Astrocyte (in vitro differentiated cells and primary cell): Measurements from ENCODE around the gene TRAF3IP1. TPM values are rescaled to one million over a fixed set of nuclear protein-coding genes. Genes with fewer than 3 reads are reported as not detected.
"Not testable (repeated sequence)": the region's sequence is repeated elsewhere in the genome, so short reads cannot be mapped to it uniquely, and the experiment has no call there.

ENCODE experiments used
- DNase-seq: peaks from one replicate; pipeline ENCODE4 v3.0.0-alpha.2; 2010; ENCODE audit warnings: low read depth
- FAIRE-seq: peaks from 2 replicates; lab custom pipeline; 2011; peaks lifted over from hg19 to GRCh38; lab: Jason Lieb, UNC
- H2AFZ ChIP-seq: 2 replicates; pipeline ENCODE4 v1.6.0; 2012; ENCODE audit warnings: low read depth, low read length, inconsistent platforms
- H3K27ac ChIP-seq: 2 replicates; pipeline ENCODE4 v1.5.1; 2011; ENCODE audit warnings: low read depth, low read length, inconsistent platforms
- H3K27me3 ChIP-seq: 2 replicates; pipeline ENCODE4 v1.6.0; 2011; ENCODE audit warnings: low read length, inconsistent platforms; ENCODE audit not compliant: insufficient read depth
- H3K36me3 ChIP-seq: 2 replicates; pipeline ENCODE4 v1.5.1; 2011; ENCODE audit warnings: low read length, inconsistent platforms; ENCODE audit not compliant: insufficient read depth
- H3K4me1 ChIP-seq: 2 replicates; pipeline ENCODE4 v1.5.1; 2011; ENCODE audit warnings: low read length, inconsistent platforms; ENCODE audit not compliant: insufficient read depth
- H3K4me2 ChIP-seq: 2 replicates; pipeline ENCODE4 v1.6.0; 2012; ENCODE audit warnings: low read length, inconsistent platforms
- H3K4me3 ChIP-seq: 2 replicates; pipeline ENCODE4 v1.5.1; 2011; ENCODE audit warnings: low read depth, mild to moderate bottlenecking, low read length, inconsistent platforms; ENCODE audit not compliant: insufficient read depth
- H3K79me2 ChIP-seq: 2 replicates; pipeline ENCODE4 v1.6.0; 2012; ENCODE audit warnings: mild to moderate bottlenecking, low read length, inconsistent platforms; ENCODE audit not compliant: insufficient read depth
- H3K9ac ChIP-seq: 2 replicates; pipeline ENCODE4 v1.6.0; 2012; ENCODE audit warnings: mild to moderate bottlenecking, low read length, inconsistent platforms
- H3K9me3 ChIP-seq: 2 replicates; pipeline ENCODE4 v1.5.1; 2012; ENCODE audit warnings: low read depth, mild to moderate bottlenecking, low read length, inconsistent platforms; ENCODE audit not compliant: insufficient read depth
- H4K20me1 ChIP-seq: 2 replicates; pipeline ENCODE4 v1.6.0; 2012; ENCODE audit warnings: low read length, inconsistent platforms; ENCODE audit not compliant: insufficient read depth
- H3K27ac Mint-ChIP-seq: one replicate; pipeline ENCODE4 v1.8.0; 2021; ENCODE audit warnings: mild to moderate bottlenecking, mixed read lengths; ENCODE audit not compliant: unreplicated experiment
- H3K27me3 Mint-ChIP-seq: one replicate; pipeline ENCODE4 v1.8.0; 2021; ENCODE audit warnings: low read depth, mixed read lengths; ENCODE audit not compliant: unreplicated experiment
- H3K36me3 Mint-ChIP-seq: one replicate; pipeline ENCODE4 v1.8.0; 2021; ENCODE audit warnings: low read depth, mixed read lengths; ENCODE audit not compliant: unreplicated experiment
- H3K4me1 Mint-ChIP-seq: one replicate; pipeline ENCODE4 v1.8.0; 2021; ENCODE audit warnings: low read depth, mixed read lengths; ENCODE audit not compliant: unreplicated experiment
- H3K4me3 Mint-ChIP-seq: one replicate; pipeline ENCODE4 v1.8.0; 2021; ENCODE audit warnings: mild to moderate bottlenecking, moderate library complexity, mixed read lengths; ENCODE audit not compliant: unreplicated experiment
- H3K9me3 Mint-ChIP-seq: one replicate; pipeline ENCODE4 v1.8.0; 2021; ENCODE audit warnings: mild to moderate bottlenecking, mixed read lengths; ENCODE audit not compliant: unreplicated experiment
- EZH2 ChIP-seq: IDR thresholded peaks from 2 replicates; pipeline ENCODE4 v1.6.1; 2012; ENCODE audit warnings: mild to moderate bottlenecking, low read length, inconsistent platforms; ENCODE audit not compliant: insufficient read depth
- total RNA-seq: library from RNA; stranded (reverse); gene quantifications from 2 replicates; pipeline ENCODE4 v1.2.1, GENCODE V29; 2021
- TF ChIP-seq, protein P1 (sequence below): IDR thresholded peaks from 2 replicates; pipeline ENCODE4 v1.5.1; 2011; ENCODE audit warnings: low read depth, mild to moderate bottlenecking, inconsistent platforms, low read length, moderate library complexity; ENCODE audit not compliant: insufficient read depth

Gene TRAF3IP1
- total RNA-seq, 1 donor from 2014 or later: 19.6 TPM

GRCh38 chr2:238331916-238332315 lies 11.6 kb downstream of the TRAF3IP1 start:
- Histone ChIP-seq H3K36me3 (peaks cover 14% of the 10 kb centered on the region), H3K27ac (no peak overlapping the region), H2AFZ (no peak overlapping the region), H3K79me2 (peaks cover 17% of the 10 kb centered on the region), H3K9me3 (no peaks in the 10 kb centered on the region), H3K4me2 (no peak overlapping the region), H4K20me1 (peaks cover 31% of the 10 kb centered on the region), H3K4me3 (no peak overlapping the region), H3K4me1 (no peaks in the 10 kb centered on the region), H3K27me3 (no peaks in the 10 kb centered on the region), H3K9ac (no peak overlapping the region)
- Mint-ChIP-seq H3K36me3 (peaks cover 10% of the 10 kb centered on the region), H3K4me3 (no peak overlapping the region), H3K27me3 (no peaks in the 10 kb centered on the region), H3K27ac (no peak overlapping the region), H3K4me1 (no peaks in the 10 kb centered on the region), H3K9me3 (peaks cover 1% of the 10 kb centered on the region)
- DNase-seq (no peak), FAIRE-seq (no peak)
- TF ChIP-seq, protein P1, sequence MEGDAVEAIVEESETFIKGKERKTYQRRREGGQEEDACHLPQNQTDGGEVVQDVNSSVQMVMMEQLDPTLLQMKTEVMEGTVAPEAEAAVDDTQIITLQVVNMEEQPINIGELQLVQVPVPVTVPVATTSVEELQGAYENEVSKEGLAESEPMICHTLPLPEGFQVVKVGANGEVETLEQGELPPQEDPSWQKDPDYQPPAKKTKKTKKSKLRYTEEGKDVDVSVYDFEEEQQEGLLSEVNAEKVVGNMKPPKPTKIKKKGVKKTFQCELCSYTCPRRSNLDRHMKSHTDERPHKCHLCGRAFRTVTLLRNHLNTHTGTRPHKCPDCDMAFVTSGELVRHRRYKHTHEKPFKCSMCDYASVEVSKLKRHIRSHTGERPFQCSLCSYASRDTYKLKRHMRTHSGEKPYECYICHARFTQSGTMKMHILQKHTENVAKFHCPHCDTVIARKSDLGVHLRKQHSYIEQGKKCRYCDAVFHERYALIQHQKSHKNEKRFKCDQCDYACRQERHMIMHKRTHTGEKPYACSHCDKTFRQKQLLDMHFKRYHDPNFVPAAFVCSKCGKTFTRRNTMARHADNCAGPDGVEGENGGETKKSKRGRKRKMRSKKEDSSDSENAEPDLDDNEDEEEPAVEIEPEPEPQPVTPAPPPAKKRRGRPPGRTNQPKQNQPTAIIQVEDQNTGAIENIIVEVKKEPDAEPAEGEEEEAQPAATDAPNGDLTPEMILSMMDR: no peak
- no peak for TF ChIP-seq EZH2

DNA sequence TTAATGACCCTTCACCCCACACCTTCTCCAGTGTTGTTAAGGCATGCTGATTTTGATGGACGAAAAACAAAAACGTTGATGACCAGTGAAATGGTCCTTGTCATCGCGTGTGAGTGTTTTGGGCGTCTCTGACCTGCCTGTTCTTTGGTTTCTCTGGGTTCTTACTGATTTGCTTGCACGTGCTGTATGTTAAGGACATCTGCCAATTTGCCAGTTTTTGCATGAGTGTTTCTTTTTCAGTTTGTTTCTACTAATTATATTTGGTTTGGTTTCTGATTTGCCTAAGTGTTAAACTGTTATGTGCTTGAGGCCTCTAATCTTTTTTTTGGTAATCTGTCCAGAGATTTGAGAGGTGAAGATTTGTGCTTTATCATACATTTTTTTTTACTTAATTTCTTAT lies 14.6 kb downstream of the TRAF3IP1 start:
- no peak for DNase-seq
- no peak for FAIRE-seq
- no peak overlapping the region for H3K9ac ChIP-seq
- TF ChIP-seq, protein P1: no peak
- TF ChIP-seq EZH2: no peak
- H3K4me2 ChIP-seq: no peak overlapping the region
- peaks cover 42% of the 10 kb centered on the region for H4K20me1 ChIP-seq
- H3K4me1 ChIP-seq: no peaks in the 10 kb centered on the region
- no peak overlapping the region for H3K27ac ChIP-seq
- H3K27me3 ChIP-seq: no peaks in the 10 kb centered on the region
- Mint-ChIP-seq H3K9me3 (no peaks in the 10 kb centered on the region), H3K36me3 (peaks cover 4% of the 10 kb centered on the region), H3K27ac (no peak overlapping the region), H3K4me1 (no peaks in the 10 kb centered on the region), H3K27me3 (no peaks in the 10 kb centered on the region), H3K4me3 (no peak overlapping the region)
- no peak overlapping the region for H2AFZ ChIP-seq
- H3K9me3 ChIP-seq: no peaks in the 10 kb centered on the region
- H3K4me3 ChIP-seq: no peak overlapping the region
- H3K36me3 ChIP-seq: peaks cover 13% of the 10 kb centered on the region
- H3K79me2 ChIP-seq: peaks cover 14% of the 10 kb centered on the region

GRCh38 chr2:238335591-238335990 lies 15.3 kb downstream of the TRAF3IP1 start:
- DNase-seq, H3K27me3 Mint-ChIP-seq, H3K4me1 Mint-ChIP-seq, H3K4me1 ChIP-seq, H3K27ac ChIP-seq, H3K27ac Mint-ChIP-seq, FAIRE-seq, H3K9me3 Mint-ChIP-seq, H3K4me2 ChIP-seq, H3K4me3 Mint-ChIP-seq, H3K27me3 ChIP-seq, H3K4me3 ChIP-seq, H3K36me3 Mint-ChIP-seq, H3K9ac ChIP-seq, H3K79me2 ChIP-seq, H2AFZ ChIP-seq, H3K9me3 ChIP-seq: not testable (repeated sequence)
- Histone ChIP-seq H3K36me3 (peaks cover 13% of the 10 kb centered on the region), H4K20me1 (peaks cover 47% of the 10 kb centered on the region)
